Gastroesophageal sphincter (tissue), 3 donors: ENCODE measurements around the gene HSBP1L1.

ENCODE experiments used
- CTCF ChIP-seq, 4 experiments: fragments of 200-600 bp in 2 of 4; fragments of 450-650 bp in 2 of 4; sonication (generic) in 1 of 4; IDR thresholded peaks; one replicate each; pipeline ENCODE4 v1.5.1; 2017 to 2019; ENCODE audit warnings: antibody characterized with exemption in 4 of 4, mild to moderate bottlenecking in 2 of 4, moderate library complexity in 2 of 4
- EP300 ChIP-seq: sonication (generic); formaldehyde crosslinking; IDR thresholded peaks from one replicate; pipeline ENCODE4 v1.6.1; 2017; ENCODE audit warnings: antibody characterized with exemption, mild to moderate bottlenecking
- POLR2A ChIP-seq, 2 donors: fragments of 450-650 bp; IDR thresholded peaks; one replicate each; pipeline ENCODE4 v1.6.1; 2017; ENCODE audit warnings: antibody characterized with exemption in 2 of 2, mild to moderate bottlenecking in 2 of 2, moderate library complexity in 1 of 2
- POLR2AphosphoS5 ChIP-seq: sonication (generic); formaldehyde crosslinking; IDR thresholded peaks from one replicate; pipeline ENCODE4 v1.6.1; 2017; ENCODE audit warnings: antibody characterized with exemption

- TF ChIP-seq CTCF (IDR thresholded peaks at IDR 0.05) (no peak), POLR2A (IDR thresholded peaks at IDR 0.05) (no peak), EP300 (no peak), POLR2AphosphoS5 (no peak)
Measured at GRCh38 chr18:79956276-79956675, 8.2 kb upstream of the HSBP1L1 start.
